Stomach (tissue), 4 donors: Measurements from ENCODE around the gene NRROS.

Experiments
- CTCF ChIP-seq, 7 experiments: fragments of 450-650 bp in 4 of 7; fragments of 200-600 bp in 3 of 7; sonication (generic) in 3 of 7; IDR thresholded peaks; one replicate each; pipeline ENCODE4 v1.5.1; 2016 to 2019; ENCODE audit warnings: antibody characterized with exemption in 7 of 7, control low read depth in 2 of 7, mild to moderate bottlenecking in 1 of 7
- EP300 ChIP-seq: sonication (generic); formaldehyde crosslinking; IDR thresholded peaks from one replicate; pipeline ENCODE4 v1.6.1; 2017; ENCODE audit warnings: antibody characterized with exemption
- POLR2AphosphoS5 ChIP-seq, 3 donors: sonication (generic); formaldehyde crosslinking; IDR thresholded peaks; one replicate each; pipeline ENCODE4 v1.6.1; 2016; ENCODE audit warnings: antibody characterized with exemption in 3 of 3

GRCh38 chr3:196639483-196640296 lies at the start of gene NRROS:
- peak in 1 of 3 donors; percentile 30 for TF ChIP-seq POLR2AphosphoS5 (IDR thresholded peaks at IDR 0.05)
- no peak for TF ChIP-seq EP300
- no peak for TF ChIP-seq CTCF (IDR thresholded peaks at IDR 0.05)
